DMS79 (cell line): ENCODE results near the gene SPOCK3.

ENCODE experiments used
- DNase-seq: peaks from one replicate; lab custom pipeline; 2025; lab: John Stamatoyannopoulos, UW

SPOCK3 gene

GRCh38 chr4:167176723-167177367 is 57.4 kb downstream of the SPOCK3 start:
- DNase-seq: no peak

DNA sequence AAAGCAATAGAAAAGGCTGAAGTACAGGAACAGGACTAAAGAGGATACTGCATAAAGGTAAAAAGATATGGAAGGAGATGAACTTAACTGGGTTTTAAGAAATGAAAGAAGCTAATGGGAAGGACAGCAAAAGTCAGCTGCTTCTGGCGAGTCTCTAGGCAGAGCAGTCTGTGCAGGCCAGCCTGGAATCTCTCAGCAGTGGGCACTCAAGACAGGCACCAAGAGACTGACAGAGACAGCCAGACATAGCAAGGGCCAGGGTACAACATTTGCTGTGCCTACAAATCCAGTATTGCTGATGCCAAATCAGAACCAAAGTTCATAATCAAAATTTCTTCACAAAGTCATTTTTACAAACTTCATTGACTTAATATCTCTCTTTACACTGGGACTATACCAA is 62.4 kb downstream of the SPOCK3 start:
- no peak for DNase-seq

- DNase-seq: no peak
These were observed 65.7 kb downstream of the SPOCK3 start for GRCh38 chr4:167168611-167169010.

DNA sequence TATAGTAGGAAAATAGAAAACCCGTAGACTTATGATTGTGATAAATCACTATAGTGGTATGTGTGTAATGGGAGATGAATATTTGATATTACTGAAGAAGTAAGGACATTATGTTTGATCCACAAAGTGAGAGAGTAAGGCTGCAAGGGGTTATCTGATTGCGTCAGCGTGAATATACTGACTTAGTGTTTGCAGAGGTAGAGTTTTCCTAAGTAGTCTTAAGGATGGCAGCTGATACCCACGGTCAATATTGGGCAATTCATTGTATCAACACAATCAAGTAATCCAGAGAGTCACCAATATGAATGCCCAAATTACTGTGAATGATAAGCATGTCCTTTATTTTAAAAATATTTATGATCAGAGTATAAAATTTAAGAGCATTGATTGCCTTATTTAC is 83.7 kb downstream of the SPOCK3 start:
- DNase-seq: no peak

- no peak for DNase-seq
These were observed 89.7 kb downstream of the SPOCK3 start for GRCh38 chr4:167144605-167145004.

- no peak for DNase-seq
These were observed 91.3 kb downstream of the SPOCK3 start for GRCh38 chr4:167143018-167143417.

DNA sequence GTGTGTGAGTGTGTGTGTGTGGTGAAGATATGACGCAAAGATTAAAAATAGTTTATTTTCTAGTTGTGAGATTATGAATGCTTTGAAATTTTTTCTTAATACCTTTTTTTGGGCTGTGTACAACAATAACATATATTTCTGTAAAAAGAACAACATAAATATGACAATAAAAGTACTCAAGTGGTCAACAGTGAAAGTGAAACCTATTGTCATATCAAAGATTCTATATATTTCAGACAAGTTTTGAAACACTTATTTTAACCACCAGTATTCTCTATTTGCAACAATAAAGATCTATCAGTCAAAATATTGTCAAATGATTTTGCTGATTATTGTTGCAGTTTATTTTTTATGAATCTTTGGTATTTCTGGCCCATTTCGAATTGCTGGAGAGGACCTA is 98.0 kb downstream of the SPOCK3 start:
- no peak for DNase-seq

- no peak for DNase-seq
These were observed 105.1 kb downstream of the SPOCK3 start for GRCh38 chr4:167129146-167129545.

- DNase-seq: no peak
These were observed 114.9 kb downstream of the SPOCK3 start for GRCh38 chr4:167119392-167119791.

DNA sequence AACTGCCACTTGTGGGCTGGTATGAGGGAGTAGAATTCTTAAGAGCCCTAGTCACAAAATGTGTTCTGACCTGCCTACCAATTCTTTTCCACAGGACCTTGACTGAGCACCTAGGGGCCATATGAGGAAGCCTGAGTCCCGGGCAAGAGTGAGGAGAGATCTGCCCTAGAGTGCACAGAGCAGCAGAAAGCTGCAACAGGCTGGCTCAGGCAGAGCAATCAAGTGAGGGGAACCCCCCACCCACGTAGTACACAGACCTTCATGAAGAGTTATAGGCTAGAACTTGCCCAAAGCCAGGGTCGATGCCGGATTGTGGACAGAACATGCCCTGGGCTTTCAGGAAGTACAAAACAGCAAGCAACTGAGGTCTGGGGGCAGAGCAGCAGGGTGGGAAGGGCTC is 117.0 kb downstream of the SPOCK3 start:
- DNase-seq: no peak

- no peak for DNase-seq
These were observed 119.8 kb downstream of the SPOCK3 start for GRCh38 chr4:167114416-167114971.

DNA sequence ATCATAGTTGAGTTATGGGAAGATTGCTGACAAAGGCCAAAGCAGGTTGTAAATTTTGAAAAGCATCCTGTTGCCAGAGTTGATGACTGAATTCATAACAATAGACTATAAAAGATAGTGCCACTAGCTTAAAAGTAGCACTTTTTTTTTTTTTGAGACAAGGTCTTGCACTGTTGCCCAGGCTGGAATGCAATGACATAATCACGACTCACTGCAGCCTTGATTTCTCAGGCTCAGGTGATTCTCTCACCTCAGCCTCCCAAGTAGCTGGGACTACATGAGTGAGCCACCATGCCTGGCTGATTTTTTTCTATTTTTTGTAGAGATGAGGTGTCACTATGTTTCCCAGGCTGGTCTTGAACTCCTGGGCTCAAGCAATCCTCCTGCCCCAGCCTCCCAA is 122.7 kb downstream of the SPOCK3 start:
- no peak for DNase-seq

DNA sequence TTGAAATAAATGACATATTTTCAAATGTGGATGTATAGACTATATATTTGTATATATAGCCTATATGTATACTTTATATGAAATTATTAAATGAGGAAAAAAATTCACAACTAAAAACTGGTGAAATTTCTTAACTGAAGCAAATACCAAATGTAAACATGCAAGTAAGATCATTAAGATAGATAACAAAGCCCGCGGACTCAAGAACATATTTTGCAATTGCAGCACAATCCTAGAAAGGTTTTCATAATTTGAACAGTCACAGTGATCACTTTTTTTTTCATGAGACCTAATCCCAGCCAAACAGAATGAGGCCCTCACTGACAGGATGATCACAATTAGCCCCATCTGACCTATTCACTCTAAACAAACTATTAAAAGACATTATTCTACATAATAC is 123.2 kb downstream of the SPOCK3 start:
- no peak for DNase-seq

DNA sequence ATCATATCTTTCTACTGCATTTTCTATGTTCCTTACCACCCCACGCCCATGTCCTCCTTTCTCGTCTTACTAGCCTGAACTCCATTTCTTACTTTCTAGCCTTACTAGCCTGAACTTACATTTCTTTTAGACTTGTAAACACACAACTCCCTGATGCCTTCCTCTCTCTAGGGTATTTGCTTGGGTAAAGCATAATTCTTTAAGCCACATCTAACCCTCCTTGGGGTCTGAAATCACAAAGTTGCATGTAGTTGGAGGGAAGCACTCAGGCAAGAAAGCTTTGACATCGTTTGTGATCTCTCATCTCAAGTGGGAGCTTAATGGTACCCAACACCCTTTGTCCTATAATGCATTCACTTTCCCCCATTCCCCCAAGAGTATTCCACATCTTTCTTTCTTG is 124.4 kb downstream of the SPOCK3 start:
- DNase-seq: no peak

GRCh38 chr4:167105857-167106256 is 128.4 kb downstream of the SPOCK3 start:
- no peak for DNase-seq

DNA sequence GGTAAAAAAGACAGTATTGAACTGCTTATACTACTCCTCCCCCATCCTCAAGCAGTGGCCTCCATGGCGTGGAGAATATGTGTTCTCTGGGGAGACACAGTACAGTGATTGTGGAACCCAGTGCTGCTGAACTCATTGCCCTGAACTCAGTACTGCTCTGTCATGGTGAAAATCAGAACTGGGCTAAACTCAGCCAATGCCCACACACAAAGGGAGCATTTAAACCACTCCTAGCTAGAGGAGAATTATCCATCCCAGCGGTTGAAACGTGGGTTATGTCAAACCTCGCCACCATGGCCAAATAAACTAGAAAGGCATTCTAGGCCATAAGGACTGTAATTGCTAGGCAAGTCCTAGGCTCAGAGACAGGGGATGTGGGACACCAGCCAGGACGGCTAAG is 131.8 kb downstream of the SPOCK3 start:
- DNase-seq: no peak

- DNase-seq: no peak
These were observed 133.3 kb downstream of the SPOCK3 start for GRCh38 chr4:167101035-167101434.

- no peak for DNase-seq
These were observed 134.2 kb downstream of the SPOCK3 start for GRCh38 chr4:167100120-167100519.

- DNase-seq: no peak
These were observed 146.2 kb downstream of the SPOCK3 start for GRCh38 chr4:167088115-167088514.

GRCh38 chr4:167084321-167084720 is 150.0 kb downstream of the SPOCK3 start:
- no peak for DNase-seq

- DNase-seq: no peak
These were observed 154.5 kb downstream of the SPOCK3 start for GRCh38 chr4:167079762-167080161.

- no peak for DNase-seq
These were observed 181.6 kb downstream of the SPOCK3 start for GRCh38 chr4:167052631-167053091.

DNA sequence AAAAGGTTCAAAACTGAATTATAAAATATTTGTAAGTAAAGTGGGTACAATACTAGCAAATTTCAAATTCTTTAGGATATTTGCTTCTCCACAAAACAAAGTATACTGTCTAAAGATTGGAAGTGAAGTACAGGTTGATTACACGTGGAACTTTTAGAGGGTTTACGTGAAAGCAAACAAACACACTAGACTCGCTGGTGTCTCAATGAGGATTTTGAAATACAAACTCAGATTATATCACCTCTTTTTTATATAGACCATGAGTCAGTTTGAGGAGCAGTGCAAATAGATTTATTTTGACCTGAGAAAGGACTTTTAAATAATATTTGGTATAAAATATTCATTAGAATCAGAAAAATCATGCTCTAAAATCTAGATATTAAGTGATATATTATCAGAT is 185.0 kb downstream of the SPOCK3 start:
- no peak for DNase-seq

DNA sequence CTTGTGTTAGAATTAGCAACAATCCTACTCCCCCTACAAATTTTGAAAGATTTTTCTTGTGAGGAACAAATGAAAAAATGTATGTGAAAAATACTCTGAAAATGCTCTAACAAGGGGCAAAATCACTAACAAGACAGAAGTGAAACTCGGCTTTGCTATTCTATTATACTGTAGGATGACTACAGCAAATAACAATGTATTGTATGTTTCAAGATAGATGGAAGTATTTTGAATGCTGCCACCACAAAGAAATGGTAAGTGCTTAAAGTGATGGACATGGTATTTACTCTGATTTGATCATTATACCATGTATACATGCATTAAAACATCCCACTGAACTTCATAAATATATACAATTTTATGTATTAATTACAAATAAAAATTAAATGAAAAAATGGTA is 192.8 kb downstream of the SPOCK3 start:
- DNase-seq: no peak
